ENCODE measurements around the gene UBL7.

DNA sequence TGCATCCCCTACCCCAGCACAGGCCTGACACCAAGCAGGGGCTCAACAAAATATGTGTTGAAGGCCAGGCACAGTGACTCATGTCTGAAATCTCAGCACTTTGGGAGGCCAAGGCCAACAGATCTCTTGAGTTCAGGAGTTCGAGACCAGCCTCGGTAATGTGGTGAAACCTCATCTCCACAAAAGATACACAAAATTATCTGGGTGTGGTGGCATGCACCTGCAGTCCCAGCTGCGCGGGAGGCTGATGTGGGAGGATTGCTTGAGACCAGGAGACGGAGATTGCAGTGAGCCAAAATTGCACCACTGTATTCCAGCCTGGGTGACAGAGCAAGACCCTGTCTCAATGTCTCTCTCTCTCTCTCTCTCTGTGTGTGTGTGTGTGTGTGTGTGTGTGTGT lies 62.8 kb downstream of the UBL7 start:
- TF ChIP-seq, protein P1, sequence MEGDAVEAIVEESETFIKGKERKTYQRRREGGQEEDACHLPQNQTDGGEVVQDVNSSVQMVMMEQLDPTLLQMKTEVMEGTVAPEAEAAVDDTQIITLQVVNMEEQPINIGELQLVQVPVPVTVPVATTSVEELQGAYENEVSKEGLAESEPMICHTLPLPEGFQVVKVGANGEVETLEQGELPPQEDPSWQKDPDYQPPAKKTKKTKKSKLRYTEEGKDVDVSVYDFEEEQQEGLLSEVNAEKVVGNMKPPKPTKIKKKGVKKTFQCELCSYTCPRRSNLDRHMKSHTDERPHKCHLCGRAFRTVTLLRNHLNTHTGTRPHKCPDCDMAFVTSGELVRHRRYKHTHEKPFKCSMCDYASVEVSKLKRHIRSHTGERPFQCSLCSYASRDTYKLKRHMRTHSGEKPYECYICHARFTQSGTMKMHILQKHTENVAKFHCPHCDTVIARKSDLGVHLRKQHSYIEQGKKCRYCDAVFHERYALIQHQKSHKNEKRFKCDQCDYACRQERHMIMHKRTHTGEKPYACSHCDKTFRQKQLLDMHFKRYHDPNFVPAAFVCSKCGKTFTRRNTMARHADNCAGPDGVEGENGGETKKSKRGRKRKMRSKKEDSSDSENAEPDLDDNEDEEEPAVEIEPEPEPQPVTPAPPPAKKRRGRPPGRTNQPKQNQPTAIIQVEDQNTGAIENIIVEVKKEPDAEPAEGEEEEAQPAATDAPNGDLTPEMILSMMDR (IDR thresholded peaks at IDR 0.05), result no peak
- no peak for TF ChIP-seq POLR2A (IDR thresholded peaks at IDR 0.05)
